PC-3 (cell line): ENCODE data around the gene MT1X. TPM values are rescaled to one million over a fixed set of nuclear protein-coding genes. Genes with fewer than 3 reads are reported as not detected.

Experiments
- ATAC-seq: fragments of 200-7000 bp; cut with Tn5 transposase; 2 replicates; pipeline ENCODE4 v1.9.1; 2020; ENCODE audit warnings: mild to moderate bottlenecking, moderate library complexity
- BruUV-seq: library from RNA; stranded (reverse); fragments of 400-500 nt; replicated peaks from 2 replicates; lab custom pipeline; 2021; lab: Mats Ljungman, UMichigan
- CTCF ChIA-PET: fragments of 300-600 bp; sonication (Branson Sonifier 250); formaldehyde crosslinking; loops from one replicate; lab custom pipeline; 2022; ENCODE audit warnings: antibody characterized with exemption; lab: Charles Lee
- POLR2A ChIA-PET: fragments of 300-600 bp; sonication (Branson Sonifier 250); formaldehyde crosslinking; loops from one replicate; lab custom pipeline; 2022; ENCODE audit warnings: antibody characterized with exemption; ENCODE audit not compliant: unreplicated experiment; lab: Charles Lee
- DNase-seq: peaks from one replicate; pipeline ENCODE4 v3.0.0-alpha.2; 2015
- H2AFZ ChIP-seq: fragments of 300-600 bp; sonication (generic); 2 replicates; pipeline ENCODE4 v1.6.0; 2016; ENCODE audit warnings: antibody characterized with exemption, low read length
- H3F3A ChIP-seq: fragments of 300-600 bp; sonication (generic); one replicate; pipeline ENCODE4 v1.6.0; 2017; ENCODE audit warnings: antibody characterized with exemption, low read length, control low read depth, mild to moderate bottlenecking; ENCODE audit not compliant: unreplicated experiment
- H3K27ac ChIP-seq: fragments of 300-600 bp; sonication (generic); 2 replicates; pipeline ENCODE4 v1.5.1; 2016; ENCODE audit warnings: mild to moderate bottlenecking, low read length
- H3K27me3 ChIP-seq: fragments of 300-600 bp; sonication (generic); 2 replicates; pipeline ENCODE4 v1.6.1; 2016; ENCODE audit warnings: low read length, mixed read lengths
- H3K36me3 ChIP-seq: fragments of 300-600 bp; sonication (generic); 2 replicates; pipeline ENCODE4 v1.6.1; 2016; ENCODE audit warnings: low read depth, mixed run types, low read length, mixed read lengths
- H3K4me1 ChIP-seq: fragments of 300-600 bp; sonication (generic); 2 replicates; pipeline ENCODE4 v1.5.1; 2016; ENCODE audit warnings: low read length; ENCODE audit not compliant: insufficient read depth
- H3K4me2 ChIP-seq: fragments of 300-600 bp; sonication (generic); 2 replicates; pipeline ENCODE4 v1.6.0; 2016; ENCODE audit warnings: low read length
- H3K4me3 ChIP-seq: fragments of 300-600 bp; sonication (generic); 2 replicates; pipeline ENCODE4 v1.5.1; 2016; ENCODE audit warnings: mild to moderate bottlenecking, low read length, mixed read lengths
- H3K79me2 ChIP-seq: fragments of 300-600 bp; sonication (generic); 2 replicates; pipeline ENCODE4 v1.6.1; 2017; ENCODE audit warnings: low read length, mixed read lengths
- H3K9ac ChIP-seq: fragments of 300-600 bp; sonication (generic); 2 replicates; pipeline ENCODE4 v1.6.0; 2016; ENCODE audit warnings: mild to moderate bottlenecking, low read length
- H3K9me2 ChIP-seq: fragments of 300-600 bp; sonication (generic); replicated peaks from 2 replicates; pipeline ENCODE4 v1.6.1; 2016; ENCODE audit warnings: mixed run types, low read length, mixed read lengths
- H3K9me3 ChIP-seq: fragments of 300-600 bp; sonication (generic); 2 replicates; pipeline ENCODE4 v1.6.1; 2016; ENCODE audit warnings: low read length, mixed read lengths
- H4K20me1 ChIP-seq: fragments of 300-600 bp; sonication (generic); 2 replicates; pipeline ENCODE4 v1.6.1; 2016; ENCODE audit warnings: low read length, mixed read lengths
- CTCF ChIP-seq: fragments of 300-600 bp; sonication (generic); conservative IDR thresholded peaks from 2 replicates; pipeline ENCODE4 v1.5.1; 2017; ENCODE audit warnings: antibody characterized with exemption, low read depth, mild to moderate bottlenecking, low read length
- EZH2 ChIP-seq: fragments of 300-600 bp; sonication (generic); IDR thresholded peaks from one replicate; pipeline ENCODE4 v1.6.1; 2017; ENCODE audit warnings: antibody characterized with exemption, mild to moderate bottlenecking, low read length; ENCODE audit not compliant: unreplicated experiment
- EZH2phosphoT487 ChIP-seq: fragments of 300-600 bp; sonication (generic); IDR thresholded peaks from 2 replicates; pipeline ENCODE4 v1.6.1; 2018; ENCODE audit warnings: mild to moderate bottlenecking, antibody characterized with exemption, low read length, borderline replicate concordance
- intact Hi-C: fragments of 100-400 bp; cut with micrococcal nuclease; formaldehyde crosslinking; loops from 2 replicates; pipeline ENCODE4 v1.9.0; 2023
- total RNA-seq: library from RNA; depleted of rRNA; stranded (reverse); fragments of >200 nt; gene quantifications from 2 replicates; pipeline ENCODE4 v1.2.3, GENCODE V29; 2014

MT1X gene
- total RNA-seq, 1 experiment from 2014 or later = 120 TPM

DNA sequence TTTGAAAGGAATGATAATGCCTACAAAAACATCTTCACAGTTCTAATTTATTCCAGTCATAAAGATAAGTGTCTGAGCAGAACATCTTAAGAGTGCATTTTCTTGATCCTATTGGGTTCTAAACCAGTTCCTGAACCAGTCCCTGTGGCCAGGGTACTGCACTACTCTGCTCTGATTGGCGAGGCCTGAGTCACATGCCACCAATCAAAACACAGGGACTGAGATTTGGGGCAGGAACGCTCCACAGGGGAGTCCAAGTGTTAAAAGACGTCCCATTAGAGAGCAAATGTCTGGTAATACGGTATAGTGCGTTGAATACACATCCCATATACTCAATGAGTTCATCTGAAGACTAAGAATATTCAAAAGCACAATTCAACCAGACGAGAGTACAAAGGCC, 44.7 kb downstream of the MT1X start:
- Histone ChIP-seq H3K36me3 (no peaks in the 10 kb centered on the region), H4K20me1 (peaks cover under 1% of the 10 kb centered on the region; the same call in 1 of the 2 replicates), H2AFZ (no peak overlapping the region), H3K9me3 (no peaks in the 10 kb centered on the region), H3K27me3 (no peaks in the 10 kb centered on the region), H3K27ac (no peak overlapping the region), H3K4me2 (no peak overlapping the region), H3K79me2 (peaks cover 20% of the 10 kb centered on the region), H3K9ac (no peak overlapping the region), H3K4me1 (peaks cover 16% of the 10 kb centered on the region), H3K9me2 (no peaks in the 10 kb centered on the region), H3K4me3 (no peak overlapping the region), H3F3A (no peaks in the 10 kb centered on the region)
- TF ChIP-seq EZH2phosphoT487 (no peak), CTCF (no peak), EZH2 (no peak)
- intact Hi-C loops = no loop called here
- no peak for ATAC-seq
- CTCF ChIA-PET = no interaction called here
- no peak for DNase-seq
- no TSS peak for BruUV-seq
- POLR2A ChIA-PET = no interaction called here

DNA sequence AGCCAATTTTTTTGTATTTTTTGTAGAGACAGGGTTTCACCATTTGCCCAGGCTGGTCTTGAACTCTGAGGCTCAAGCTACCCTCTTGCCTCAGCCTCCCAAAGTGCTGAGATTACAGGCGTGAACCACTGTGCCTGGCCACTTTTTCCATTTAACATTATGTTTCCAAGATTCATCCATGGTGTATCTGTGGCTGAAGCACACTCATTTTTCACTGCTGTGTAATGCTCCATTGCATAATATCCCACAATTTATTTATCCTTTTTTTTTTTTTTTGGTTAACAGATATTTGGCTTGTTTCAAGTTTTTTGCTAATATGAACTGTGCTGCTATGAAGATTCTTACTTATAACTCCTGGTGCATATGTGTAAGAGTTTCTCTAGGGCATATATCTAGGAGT, 45.8 kb downstream of the MT1X start:
- no TSS peak for BruUV-seq
- POLR2A ChIA-PET = no interaction called here

More for the DNA sequence above, 45.8 kb downstream of the MT1X start:
- intact Hi-C loops = loop anchor here (2.0 kb wide), 1 partner anchor 61 kb away; no protein-coding TSS in a partner anchor
- Histone ChIP-seq H3K4me1 (peaks cover 22% of the 10 kb centered on the region), H3K79me2 (peaks cover 31% of the 10 kb centered on the region), H3K36me3 (no peaks in the 10 kb centered on the region), H3K27me3 (no peaks in the 10 kb centered on the region), H3K4me2 (no peak overlapping the region), H3K4me3 (no peak overlapping the region), H3F3A (no peaks in the 10 kb centered on the region), H3K9me2 (no peaks in the 10 kb centered on the region), H3K27ac (no peak overlapping the region), H3K9ac (no peak overlapping the region), H2AFZ (no peak overlapping the region), H3K9me3 (no peaks in the 10 kb centered on the region), H4K20me1 (peaks cover 11% of the 10 kb centered on the region; the same call in 1 of the 2 replicates)
- no peak for DNase-seq
- CTCF ChIA-PET = no interaction called here
- ATAC-seq = no peak
- TF ChIP-seq CTCF (no peak), EZH2phosphoT487 (no peak), EZH2 (no peak)
